ENCODE results near the gene PPP1CB. TPM values are rescaled to one million over a fixed set of nuclear protein-coding genes. Genes with fewer than 3 reads are reported as not detected.

The PPP1CB gene
- polyA plus RNA-seq, 10 donors, result 140 to 236 (median 187) TPM

- DNase-seq, result no peak
Observed at GRCh38 chr2:28842042-28842441, 90.4 kb downstream of the PPP1CB start.

Other genes with a start within 250 kb of the PPP1CB start
- gene SPDYA, start 59.0 kb downstream of the PPP1CB start, polyA plus RNA-seq (ENCODE audit: insufficient read length in 10 of 10), result 1 to 10 TPM in 2 of 10 donors, under 1 TPM in 8; 0.63 to 3.5 (median 0.87) TPM
- gene TRMT61B, start 118.5 kb downstream of the PPP1CB start, polyA plus RNA-seq (ENCODE audit: insufficient read length in 10 of 10), result 10 to 100 TPM in 9 of 10 donors, 1 to 10 TPM in 1; 9.4 to 16.7 (median 13.3) TPM
- 10 to 100 TPM; 26.4 to 39.0 (median 32.1) TPM for gene WDR43, start 142.8 kb downstream of the PPP1CB start, polyA plus RNA-seq (ENCODE audit: insufficient read length in 10 of 10)
- gene TOGARAM2, start 229.5 kb downstream of the PPP1CB start, polyA plus RNA-seq (ENCODE audit: insufficient read length in 10 of 10), result 1 to 10 TPM in 6 of 10 donors, under 1 TPM in 4; 0.15 to 2.4 (median 1.1) TPM

Measured in muscle of back (tissue), 11 donors.